Measurements from ENCODE around the gene ZNF540.
"Not testable (repeated sequence)": the region's sequence is repeated elsewhere in the genome, so short reads cannot be mapped to it uniquely, and the experiment has no call there.

The ZNF540 gene

GRCh38 chr19:37594304-37594981 lies at the start of gene ZNF540, which contains the start of gene ZNF571:
ZNF540 (plus strand) TSS chr19:37594876; CDS start chr19:37598448, 3,572 bp downstream.
ZNF571 (minus strand) TSS chr19:37594792; CDS start chr19:37586676, 8,116 bp downstream.
- DNase-seq, result peak; percentile 83

GRCh38 chr19:37551129-37551993 lies 43.3 kb upstream of the ZNF540 start:
- DNase-seq, result no peak

- DNase-seq, result no peak
Measured at GRCh38 chr19:37563518-37563917, 31.2 kb upstream of the ZNF540 start.

- no peak for DNase-seq
Measured at GRCh38 chr19:37564624-37565369, 29.9 kb upstream of the ZNF540 start.

GRCh38 chr19:37565370-37565669 lies 29.4 kb upstream of the ZNF540 start:
- no peak for DNase-seq

- no peak for DNase-seq
Measured at GRCh38 chr19:37572203-37572602, 22.5 kb upstream of the ZNF540 start.

GRCh38 chr19:37583340-37583739 lies 11.3 kb upstream of the ZNF540 start:
- no peak for DNase-seq

- DNase-seq, result no peak
Measured at GRCh38 chr19:37593996-37594303, 726 bp upstream of the ZNF540 start.

- DNase-seq, result no peak
Measured at GRCh38 chr19:37594982-37595382, 306 bp downstream of the ZNF540 start.

- DNase-seq, result no peak
Measured at GRCh38 chr19:37635076-37636056, 40.7 kb downstream of the ZNF540 start.

- DNase-seq, result no peak
Measured at GRCh38 chr19:37654118-37654517, 59.4 kb downstream of the ZNF540 start.

GRCh38 chr19:37654629-37655300 lies 60.1 kb downstream of the ZNF540 start:
- peak; percentile 24 for DNase-seq

- DNase-seq, result peak; percentile 86
Measured at GRCh38 chr19:37655301-37655688, 60.6 kb downstream of the ZNF540 start, which contains the start of gene ZFP30. ZFP30 (minus strand) TSS chr19:37655465; CDS start chr19:37647822, 7,643 bp downstream.

- DNase-seq, result peak; percentile 86
Measured at GRCh38 chr19:37655689-37656371, 61.2 kb downstream of the ZNF540 start.

- not testable (repeated sequence) for DNase-seq
Measured at GRCh38 chr19:37657157-37657556, 62.5 kb downstream of the ZNF540 start.

Data from NCI-H1694 treated with DMSO at 0.1 percent for 48 hours (cell line).